Measurements from ENCODE around the gene NDUFAF4.
"Not testable (repeated sequence)": the region's sequence is repeated elsewhere in the genome, so short reads cannot be mapped to it uniquely, and the experiment has no call there.

The NDUFAF4 gene

DNA sequence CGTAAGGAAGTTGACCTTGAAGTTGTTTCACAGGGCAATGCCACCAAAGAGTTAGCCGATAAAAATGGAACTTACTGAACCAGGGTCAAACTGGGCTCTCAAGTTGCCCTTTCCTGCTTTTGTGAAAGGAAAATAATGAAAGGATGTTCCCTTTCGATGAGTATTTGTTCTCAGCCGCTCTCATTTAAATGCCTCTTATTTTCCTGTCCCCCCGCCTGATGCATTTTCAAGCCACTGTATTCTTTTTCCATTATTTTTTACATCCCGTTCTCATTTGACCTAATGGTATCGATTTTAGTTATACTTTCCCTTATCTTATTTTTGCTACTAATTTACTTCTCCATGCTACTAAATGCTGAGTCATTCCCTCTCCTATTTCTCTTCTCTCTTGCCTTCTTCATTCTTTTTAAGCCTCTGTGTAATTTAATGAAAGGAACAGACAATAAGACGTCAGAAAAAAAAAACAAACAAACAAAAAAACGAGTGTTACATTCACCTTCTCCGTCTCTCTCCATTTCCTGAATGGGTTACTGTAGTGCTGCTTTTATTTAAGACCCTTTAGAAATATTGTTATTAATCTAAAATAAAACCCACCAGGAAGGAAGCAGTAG lies 655 bp upstream of the NDUFAF4 start:
- DNase-seq = no peak

DNA sequence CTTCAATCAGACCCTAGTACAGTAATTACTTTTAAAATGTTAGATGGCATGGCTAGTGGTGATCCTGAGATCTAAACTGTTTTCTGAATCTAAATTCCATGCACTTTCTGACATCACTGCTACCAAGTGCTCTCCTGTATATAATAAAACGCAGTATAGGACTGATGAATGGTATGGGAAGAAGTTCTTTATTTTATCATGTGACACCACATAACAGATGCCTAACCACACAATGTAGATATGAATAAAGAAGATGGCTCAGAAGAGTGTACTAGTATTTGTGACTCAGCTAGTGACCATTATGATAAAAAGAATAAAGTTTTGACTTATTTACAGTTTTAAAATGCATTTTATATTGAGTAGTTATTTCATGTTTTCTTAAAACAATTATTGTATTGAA lies 8.5 kb downstream of the NDUFAF4 start:
- DNase-seq = no peak

GRCh38 chr6:96888745-96889144 lies 8.9 kb downstream of the NDUFAF4 start:
- no peak for DNase-seq

- no peak for DNase-seq
Measured at GRCh38 chr6:96886519-96886918, 11.2 kb downstream of the NDUFAF4 start.

DNA sequence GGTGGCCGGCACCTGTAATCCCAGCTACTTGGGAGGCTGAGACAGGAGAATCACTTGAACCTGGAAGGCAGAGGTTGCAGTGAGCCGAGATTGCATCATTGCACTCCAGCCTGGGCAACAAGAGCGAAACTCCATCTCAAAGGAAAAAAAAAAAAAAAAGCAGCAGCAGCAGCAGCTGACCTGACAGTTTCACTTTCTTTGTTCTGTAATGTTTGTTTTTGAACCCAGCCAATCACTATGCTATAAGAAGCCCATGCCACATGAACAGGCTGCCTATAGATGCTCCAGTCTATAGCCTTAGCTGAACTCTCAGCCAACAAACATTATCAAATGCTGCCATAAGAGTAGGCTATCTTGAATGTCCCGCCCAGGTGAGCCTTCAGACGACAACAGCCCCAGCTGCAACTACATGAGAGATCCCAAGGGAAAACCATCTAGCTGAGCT lies 12.5 kb downstream of the NDUFAF4 start:
- DNase-seq = not testable (repeated sequence)

DNA sequence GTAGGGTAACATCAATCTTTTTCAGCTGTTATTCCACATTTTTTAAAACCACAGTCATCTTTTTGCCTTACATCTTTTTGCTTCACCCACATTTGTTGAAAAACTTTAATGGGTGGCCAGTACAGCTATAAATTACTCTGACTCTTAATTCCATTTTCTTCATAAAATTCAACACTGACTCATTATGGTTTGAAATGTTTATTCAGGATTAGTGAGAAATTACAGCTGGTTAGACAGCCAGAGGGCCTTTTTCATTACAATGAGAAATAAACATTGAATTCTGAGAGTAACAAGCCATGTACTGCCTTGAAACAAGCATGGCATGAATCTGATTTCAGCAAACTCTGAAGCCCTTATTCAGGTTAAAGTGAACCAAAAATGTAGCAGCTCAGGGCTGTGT lies 19.5 kb downstream of the NDUFAF4 start:
- no peak for DNase-seq

- DNase-seq = no peak
Measured at GRCh38 chr6:96876886-96877545, 20.7 kb downstream of the NDUFAF4 start.

GRCh38 chr6:96872976-96873375 lies 24.7 kb downstream of the NDUFAF4 start:
- DNase-seq = no peak

GRCh38 chr6:96865055-96865405 lies 32.7 kb downstream of the NDUFAF4 start:
- DNase-seq = no peak

- no peak for DNase-seq
Measured at GRCh38 chr6:96864216-96865054, 33.3 kb downstream of the NDUFAF4 start.

GRCh38 chr6:96862560-96862959 lies 35.1 kb downstream of the NDUFAF4 start:
- no peak for DNase-seq

- no peak for DNase-seq
Measured at GRCh38 chr6:96861588-96861987, 36.1 kb downstream of the NDUFAF4 start.

DNA sequence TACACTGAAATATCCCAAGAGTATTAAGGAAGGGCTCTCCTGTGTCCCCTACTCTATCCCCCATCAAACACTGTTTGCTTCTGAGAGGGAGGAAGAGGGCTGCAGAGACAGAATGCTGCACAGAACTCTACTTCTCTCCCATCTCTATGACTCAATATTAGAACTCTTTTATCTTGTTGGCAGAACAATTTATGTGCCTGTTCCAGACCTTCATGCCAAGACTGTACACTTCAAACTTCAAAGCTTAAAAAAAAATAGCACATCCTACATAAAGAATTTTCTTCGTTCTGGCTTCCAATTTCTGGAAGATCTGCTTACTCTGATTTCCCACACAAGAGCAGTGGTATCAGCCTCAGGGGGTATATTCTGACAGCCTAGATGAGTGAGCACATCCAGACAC lies 40.8 kb downstream of the NDUFAF4 start:
- no peak for DNase-seq

DNA sequence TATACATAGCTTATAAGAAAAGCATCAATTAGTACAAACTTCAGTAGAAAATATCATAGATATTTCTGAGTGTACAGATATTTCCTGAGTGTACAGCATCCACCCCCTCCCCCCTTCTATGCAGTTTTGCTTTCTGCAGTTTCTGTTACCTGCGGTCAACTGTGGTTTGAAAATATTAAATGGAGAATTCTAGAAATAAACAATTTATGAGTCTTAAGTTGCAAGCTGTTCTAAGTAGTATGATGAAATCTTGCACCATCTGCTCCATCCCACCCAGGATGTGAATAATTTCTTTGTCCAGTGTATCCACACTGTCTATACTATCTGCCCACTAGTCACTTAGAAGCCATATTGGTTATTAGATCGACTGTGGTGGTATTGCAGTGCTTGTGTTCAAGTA lies 44.6 kb downstream of the NDUFAF4 start:
- no peak for DNase-seq

DNA sequence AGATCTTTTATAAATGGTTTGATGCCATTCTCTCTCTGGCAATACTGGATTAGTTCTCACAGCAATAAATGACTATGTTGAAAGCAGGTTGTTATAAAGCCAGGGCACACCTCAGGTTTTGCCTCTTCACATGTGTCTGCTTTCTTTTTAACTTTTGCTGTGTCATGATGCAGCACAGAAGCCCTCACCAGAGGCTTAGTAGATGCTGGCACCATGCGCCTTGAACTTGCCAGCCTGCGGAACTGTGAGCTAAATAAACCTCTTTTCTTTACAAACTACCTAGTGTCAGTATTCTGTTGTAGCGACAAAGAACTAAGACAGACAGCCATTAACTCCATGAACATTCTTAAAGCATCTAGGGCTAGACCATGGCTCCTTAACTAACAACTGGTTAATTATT lies 45.1 kb downstream of the NDUFAF4 start:
- DNase-seq = no peak

DNA sequence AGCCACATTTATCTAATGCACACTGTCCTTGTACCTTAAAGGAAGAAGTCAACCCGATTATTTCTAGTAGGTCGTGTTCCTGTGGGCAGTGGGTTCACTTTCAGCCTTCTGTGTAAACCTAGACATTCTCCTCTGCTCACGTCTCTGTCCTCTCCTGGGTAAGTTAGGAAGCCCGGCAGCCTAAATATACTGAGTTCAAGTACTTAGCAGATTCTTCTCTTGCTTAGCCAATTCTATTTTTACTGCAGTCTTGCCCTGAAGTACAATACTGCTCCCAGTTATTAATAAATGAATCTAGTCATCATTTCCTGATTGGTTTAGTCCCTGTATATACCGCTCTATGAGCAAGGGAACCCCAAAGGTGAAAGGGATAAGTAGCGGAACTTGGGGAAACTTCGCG lies 45.8 kb downstream of the NDUFAF4 start:
- DNase-seq = no peak

GRCh38 chr6:96849615-96850014 lies 48.1 kb downstream of the NDUFAF4 start:
- DNase-seq = no peak

DNA sequence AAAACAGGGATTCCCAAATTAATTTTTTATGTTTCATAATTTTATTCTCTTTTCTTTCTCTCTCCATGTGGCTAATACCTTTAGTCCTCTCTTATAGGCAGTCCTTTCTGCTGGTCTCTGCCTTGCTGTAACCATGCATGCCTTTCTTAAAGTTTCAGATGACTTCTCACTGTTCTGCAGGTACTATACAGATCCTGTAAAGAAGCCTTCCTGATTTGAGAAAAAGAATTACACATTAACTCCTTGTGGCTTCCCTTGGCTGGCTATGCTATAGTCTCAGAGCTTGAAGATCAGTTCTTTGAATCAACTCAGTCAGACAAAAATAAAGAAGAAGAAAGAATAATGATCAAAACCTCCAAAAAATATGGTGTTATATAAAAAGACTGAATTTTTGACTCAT lies 53.2 kb downstream of the NDUFAF4 start:
- DNase-seq = no peak

DNA sequence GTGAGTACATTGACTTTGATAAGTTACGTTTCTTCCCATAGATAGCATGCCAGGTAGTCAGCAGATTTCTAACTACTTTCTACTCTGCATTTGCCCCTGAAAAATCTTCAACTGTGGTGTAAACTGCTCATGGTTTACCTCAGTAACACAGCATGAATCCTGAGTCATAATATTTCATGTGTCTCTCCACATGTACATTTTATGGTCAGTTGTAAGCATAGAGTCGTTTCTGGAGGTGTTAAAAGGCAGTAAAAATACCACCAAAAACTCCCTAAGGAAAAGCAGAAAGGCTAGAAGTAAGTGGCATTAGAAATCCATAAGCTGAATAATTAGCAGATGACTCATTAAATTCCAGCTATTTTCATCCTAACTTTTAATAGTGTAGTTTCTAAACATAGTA lies 56.3 kb downstream of the NDUFAF4 start:
- no peak for DNase-seq
